ENCODE measurements around the gene SH3BP5L. TPM values are rescaled to one million over a fixed set of nuclear protein-coding genes. Genes with fewer than 3 reads are reported as not detected.

The SH3BP5L gene
- total and polyA plus RNA-seq, 2 of the 13 experiments (the other 11 are each of a cell fraction or from before 2014, with no cell fraction given) = 10.3 to 14.9 TPM

DNA sequence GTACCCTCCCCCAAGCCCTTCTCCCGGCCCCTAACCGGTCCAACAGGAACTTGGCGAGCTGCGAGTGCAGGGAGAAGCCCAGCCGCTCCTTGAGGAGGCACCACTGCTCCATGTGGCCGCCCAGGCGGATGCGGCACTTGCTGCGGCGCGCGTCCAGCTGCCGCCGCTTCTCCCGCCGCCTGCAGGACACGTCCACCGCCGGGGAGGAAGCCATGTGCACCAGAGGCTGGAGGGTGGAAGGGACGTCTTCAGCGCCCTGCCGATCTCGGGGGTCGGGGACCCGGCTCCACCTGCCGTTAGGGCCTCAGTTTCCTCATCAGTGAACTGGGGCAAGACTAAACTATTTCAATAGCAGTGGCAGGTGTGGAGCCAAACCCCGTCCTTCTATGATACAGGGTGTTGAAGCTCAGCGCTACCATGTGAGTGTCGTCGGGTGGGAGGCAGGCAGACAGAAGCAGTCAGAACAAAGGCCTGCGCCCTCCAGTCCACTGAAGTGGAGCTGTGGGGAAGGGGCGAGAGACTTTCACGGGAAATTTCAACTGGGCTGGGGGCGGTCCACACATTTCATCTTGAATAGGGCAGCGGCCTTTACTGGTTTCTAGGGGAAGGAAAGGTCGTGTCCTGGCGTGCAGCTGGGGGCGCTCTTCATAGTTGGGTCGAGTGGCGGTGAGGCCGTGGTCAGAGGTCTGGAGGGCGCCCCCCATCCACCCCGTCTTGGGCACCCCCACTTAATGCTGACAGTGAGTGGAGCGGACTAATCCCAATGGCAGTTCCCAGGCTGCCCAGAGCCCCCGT is 32.6 kb upstream of the SH3BP5L start (continued):
- TF ChIP-seq, protein P1, sequence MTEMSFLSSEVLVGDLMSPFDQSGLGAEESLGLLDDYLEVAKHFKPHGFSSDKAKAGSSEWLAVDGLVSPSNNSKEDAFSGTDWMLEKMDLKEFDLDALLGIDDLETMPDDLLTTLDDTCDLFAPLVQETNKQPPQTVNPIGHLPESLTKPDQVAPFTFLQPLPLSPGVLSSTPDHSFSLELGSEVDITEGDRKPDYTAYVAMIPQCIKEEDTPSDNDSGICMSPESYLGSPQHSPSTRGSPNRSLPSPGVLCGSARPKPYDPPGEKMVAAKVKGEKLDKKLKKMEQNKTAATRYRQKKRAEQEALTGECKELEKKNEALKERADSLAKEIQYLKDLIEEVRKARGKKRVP (CRISPR knock-in tag; IDR thresholded peaks at IDR 0.05) = no peak
- no peak for TF ChIP-seq NCOA1 (CRISPR knock-in tag; IDR thresholded peaks at IDR 0.05)
- TF ChIP-seq, protein P2, sequence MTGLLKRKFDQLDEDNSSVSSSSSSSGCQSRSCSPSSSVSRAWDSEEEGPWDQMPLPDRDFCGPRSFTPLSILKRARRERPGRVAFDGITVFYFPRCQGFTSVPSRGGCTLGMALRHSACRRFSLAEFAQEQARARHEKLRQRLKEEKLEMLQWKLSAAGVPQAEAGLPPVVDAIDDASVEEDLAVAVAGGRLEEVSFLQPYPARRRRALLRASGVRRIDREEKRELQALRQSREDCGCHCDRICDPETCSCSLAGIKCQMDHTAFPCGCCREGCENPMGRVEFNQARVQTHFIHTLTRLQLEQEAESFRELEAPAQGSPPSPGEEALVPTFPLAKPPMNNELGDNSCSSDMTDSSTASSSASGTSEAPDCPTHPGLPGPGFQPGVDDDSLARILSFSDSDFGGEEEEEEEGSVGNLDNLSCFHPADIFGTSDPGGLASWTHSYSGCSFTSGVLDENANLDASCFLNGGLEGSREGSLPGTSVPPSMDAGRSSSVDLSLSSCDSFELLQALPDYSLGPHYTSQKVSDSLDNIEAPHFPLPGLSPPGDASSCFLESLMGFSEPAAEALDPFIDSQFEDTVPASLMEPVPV (CRISPR knock-in tag; IDR thresholded peaks at IDR 0.05) = no peak
- TF ChIP-seq, protein P3, sequence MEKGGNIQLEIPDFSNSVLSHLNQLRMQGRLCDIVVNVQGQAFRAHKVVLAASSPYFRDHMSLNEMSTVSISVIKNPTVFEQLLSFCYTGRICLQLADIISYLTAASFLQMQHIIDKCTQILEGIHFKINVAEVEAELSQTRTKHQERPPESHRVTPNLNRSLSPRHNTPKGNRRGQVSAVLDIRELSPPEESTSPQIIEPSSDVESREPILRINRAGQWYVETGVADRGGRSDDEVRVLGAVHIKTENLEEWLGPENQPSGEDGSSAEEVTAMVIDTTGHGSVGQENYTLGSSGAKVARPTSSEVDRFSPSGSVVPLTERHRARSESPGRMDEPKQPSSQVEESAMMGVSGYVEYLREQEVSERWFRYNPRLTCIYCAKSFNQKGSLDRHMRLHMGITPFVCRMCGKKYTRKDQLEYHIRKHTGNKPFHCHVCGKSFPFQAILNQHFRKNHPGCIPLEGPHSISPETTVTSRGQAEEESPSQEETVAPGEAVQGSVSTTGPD (CRISPR knock-in tag; IDR thresholded peaks at IDR 0.05) = 0 out of 2 replicates have a peak, but pooled peaks have one; percentile 32
- TF ChIP-seq, protein P4, sequence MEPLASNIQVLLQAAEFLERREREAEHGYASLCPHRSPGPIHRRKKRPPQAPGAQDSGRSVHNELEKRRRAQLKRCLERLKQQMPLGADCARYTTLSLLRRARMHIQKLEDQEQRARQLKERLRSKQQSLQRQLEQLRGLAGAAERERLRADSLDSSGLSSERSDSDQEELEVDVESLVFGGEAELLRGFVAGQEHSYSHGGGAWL (CRISPR knock-in tag; IDR thresholded peaks at IDR 0.05) = peak; percentile 47; the same call in 1 of the 2 replicates
- 0 out of 2 replicates have a peak, but pooled peaks have one; percentile 37 for TF ChIP-seq PAWR (CRISPR knock-in tag; IDR thresholded peaks at IDR 0.05; ENCODE audit: borderline replicate concordance)
- TF ChIP-seq, protein P5, sequence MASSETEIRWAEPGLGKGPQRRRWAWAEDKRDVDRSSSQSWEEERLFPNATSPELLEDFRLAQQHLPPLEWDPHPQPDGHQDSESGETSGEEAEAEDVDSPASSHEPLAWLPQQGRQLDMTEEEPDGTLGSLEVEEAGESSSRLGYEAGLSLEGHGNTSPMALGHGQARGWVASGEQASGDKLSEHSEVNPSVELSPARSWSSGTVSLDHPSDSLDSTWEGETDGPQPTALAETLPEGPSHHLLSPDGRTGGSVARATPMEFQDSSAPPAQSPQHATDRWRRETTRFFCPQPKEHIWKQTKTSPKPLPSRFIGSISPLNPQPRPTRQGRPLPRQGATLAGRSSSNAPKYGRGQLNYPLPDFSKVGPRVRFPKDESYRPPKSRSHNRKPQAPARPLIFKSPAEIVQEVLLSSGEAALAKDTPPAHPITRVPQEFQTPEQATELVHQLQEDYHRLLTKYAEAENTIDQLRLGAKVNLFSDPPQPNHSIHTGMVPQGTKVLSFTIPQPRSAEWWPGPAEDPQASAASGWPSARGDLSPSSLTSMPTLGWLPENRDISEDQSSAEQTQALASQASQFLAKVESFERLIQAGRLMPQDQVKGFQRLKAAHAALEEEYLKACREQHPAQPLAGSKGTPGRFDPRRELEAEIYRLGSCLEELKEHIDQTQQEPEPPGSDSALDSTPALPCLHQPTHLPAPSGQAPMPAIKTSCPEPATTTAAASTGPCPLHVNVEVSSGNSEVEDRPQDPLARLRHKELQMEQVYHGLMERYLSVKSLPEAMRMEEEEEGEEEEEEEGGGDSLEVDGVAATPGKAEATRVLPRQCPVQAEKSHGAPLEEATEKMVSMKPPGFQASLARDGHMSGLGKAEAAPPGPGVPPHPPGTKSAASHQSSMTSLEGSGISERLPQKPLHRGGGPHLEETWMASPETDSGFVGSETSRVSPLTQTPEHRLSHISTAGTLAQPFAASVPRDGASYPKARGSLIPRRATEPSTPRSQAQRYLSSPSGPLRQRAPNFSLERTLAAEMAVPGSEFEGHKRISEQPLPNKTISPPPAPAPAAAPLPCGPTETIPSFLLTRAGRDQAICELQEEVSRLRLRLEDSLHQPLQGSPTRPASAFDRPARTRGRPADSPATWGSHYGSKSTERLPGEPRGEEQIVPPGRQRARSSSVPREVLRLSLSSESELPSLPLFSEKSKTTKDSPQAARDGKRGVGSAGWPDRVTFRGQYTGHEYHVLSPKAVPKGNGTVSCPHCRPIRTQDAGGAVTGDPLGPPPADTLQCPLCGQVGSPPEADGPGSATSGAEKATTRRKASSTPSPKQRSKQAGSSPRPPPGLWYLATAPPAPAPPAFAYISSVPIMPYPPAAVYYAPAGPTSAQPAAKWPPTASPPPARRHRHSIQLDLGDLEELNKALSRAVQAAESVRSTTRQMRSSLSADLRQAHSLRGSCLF (CRISPR knock-in tag; IDR thresholded peaks at IDR 0.05; ENCODE audit: borderline replicate concordance) = no peak
- peak; percentile 75; the same call in 1 of the 2 replicates for TF ChIP-seq DMAP1 (CRISPR knock-in tag; IDR thresholded peaks at IDR 0.05)
- TF ChIP-seq FOXJ3 (CRISPR knock-in tag; IDR thresholded peaks at IDR 0.05; ENCODE audit: borderline replicate concordance) = no peak
- TF ChIP-seq, protein P6, sequence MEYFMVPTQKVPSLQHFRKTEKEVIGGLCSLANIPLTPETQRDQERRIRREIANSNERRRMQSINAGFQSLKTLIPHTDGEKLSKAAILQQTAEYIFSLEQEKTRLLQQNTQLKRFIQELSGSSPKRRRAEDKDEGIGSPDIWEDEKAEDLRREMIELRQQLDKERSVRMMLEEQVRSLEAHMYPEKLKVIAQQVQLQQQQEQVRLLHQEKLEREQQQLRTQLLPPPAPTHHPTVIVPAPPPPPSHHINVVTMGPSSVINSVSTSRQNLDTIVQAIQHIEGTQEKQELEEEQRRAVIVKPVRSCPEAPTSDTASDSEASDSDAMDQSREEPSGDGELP (IDR thresholded peaks at IDR 0.05; ENCODE audit: borderline replicate concordance, low read depth) = no peak
- no peak for TF ChIP-seq KMT2B (CRISPR knock-in tag; IDR thresholded peaks at IDR 0.05)
- no peak for TF ChIP-seq ZMAT3 (CRISPR knock-in tag; conservative IDR thresholded peaks at IDR 0.05)
- no peak for TF ChIP-seq BHLHE40 (IDR thresholded peaks at IDR 0.05; ENCODE audit: low read length)
- peak; percentile 65 for TF ChIP-seq RBFOX2 (IDR thresholded peaks at IDR 0.05; ENCODE audit: low read depth, low read length)
- TF ChIP-seq ZNF773 (CRISPR knock-in tag; IDR thresholded peaks at IDR 0.05; ENCODE audit: borderline replicate concordance) = no peak
- no peak for TF ChIP-seq SALL2 (CRISPR knock-in tag; IDR thresholded peaks at IDR 0.05)
- TF ChIP-seq TEAD3 (CRISPR knock-in tag; optimal IDR thresholded peaks at IDR 0.05; ENCODE audit: borderline replicate concordance) = peak; percentile 53
- no peak for TF ChIP-seq ZNF44 (CRISPR knock-in tag; IDR thresholded peaks at IDR 0.05)
